ENCODE results near the gene KLRB1.

GRCh38 chr12:9634969-9635754 is 27.4 kb upstream of the KLRB1 start:
- TF ChIP-seq CTCF (IDR thresholded peaks at IDR 0.05): no peak
- no peak for TF ChIP-seq REST (IDR thresholded peaks at IDR 0.05; ENCODE audit: insufficient read depth in 1 of 2, low read depth in 2 of 2, low read length in 1 of 2)
- TF ChIP-seq TCF7L2 (IDR thresholded peaks at IDR 0.05; ENCODE audit: low read depth, low read length): no peak
- no peak for TF ChIP-seq POLR2AphosphoS5 (IDR thresholded peaks at IDR 0.05; ENCODE audit: low read depth, low read length)

Measured in Panc1 (cell line).